NT2/D1 (cell line): ENCODE data around the gene MPIG6B.

Experiments
- SUZ12 ChIP-seq: IDR thresholded peaks from 2 replicates; pipeline ENCODE4 v1.6.1; 2011; ENCODE audit not compliant: insufficient read length, insufficient read depth; ENCODE audit errors: extremely low read depth
- ZNF274 ChIP-seq: IDR thresholded peaks from 2 replicates; pipeline ENCODE4 v1.6.1; 2011; ENCODE audit warnings: mild to moderate bottlenecking, low read depth, low read length

- TF ChIP-seq SUZ12 (no peak), ZNF274 (no peak)
Measured at GRCh38 chr6:31770860-31771259, 47.7 kb downstream of the MPIG6B start.
